GM12891 (cell line): ENCODE results near the gene ARHGAP9.
"Not testable (repeated sequence)": the region's sequence is repeated elsewhere in the genome, so short reads cannot be mapped to it uniquely, and the experiment has no call there.

Source experiments
- PAX5 ChIP-seq: IDR thresholded peaks from 2 replicates; pipeline ENCODE4 v1.6.1; 2011; ENCODE audit warnings: low read length, moderate library complexity, mild to moderate bottlenecking; ENCODE audit not compliant: insufficient read depth, severe bottlenecking
- POLR2A ChIP-seq: IDR thresholded peaks from 2 replicates; pipeline ENCODE4 v1.6.1; 2011; ENCODE audit warnings: low read depth, low read length, control low read depth
- POLR2AphosphoS5 ChIP-seq: IDR thresholded peaks from 2 replicates; pipeline ENCODE4 v1.6.1; 2011; ENCODE audit warnings: low read depth, low read length, control low read depth
- POU2F2 ChIP-seq: IDR thresholded peaks from 2 replicates; pipeline ENCODE4 v1.6.1; 2011; ENCODE audit warnings: low read depth, mild to moderate bottlenecking, control low read depth, low read length, moderate library complexity
- SPI1 ChIP-seq: IDR thresholded peaks from 2 replicates; pipeline ENCODE4 v1.6.1; 2011; ENCODE audit warnings: low read depth, low read length, control low read depth
- TAF1 ChIP-seq: IDR thresholded peaks from 2 replicates; pipeline ENCODE4 v1.6.1; 2011; ENCODE audit warnings: low read depth, low read length, control low read depth

GRCh38 chr12:57507796-57508195 is 28.1 kb upstream of the ARHGAP9 start:
- TF ChIP-seq TAF1, POLR2A, POLR2AphosphoS5, PAX5, SPI1, POU2F2: not testable (repeated sequence)
